IPS DF 4.7 (cell line): ENCODE results near the gene ZNF81.
"Not testable (repeated sequence)": the region's sequence is repeated elsewhere in the genome, so short reads cannot be mapped to it uniquely, and the experiment has no call there.

Experiments used
- DNase-seq: peaks from one replicate; pipeline ENCODE4 v3.0.0-alpha.2; 2013; ENCODE audit warnings: low spot score; ENCODE audit errors: extremely low read depth

Gene ZNF81

DNA sequence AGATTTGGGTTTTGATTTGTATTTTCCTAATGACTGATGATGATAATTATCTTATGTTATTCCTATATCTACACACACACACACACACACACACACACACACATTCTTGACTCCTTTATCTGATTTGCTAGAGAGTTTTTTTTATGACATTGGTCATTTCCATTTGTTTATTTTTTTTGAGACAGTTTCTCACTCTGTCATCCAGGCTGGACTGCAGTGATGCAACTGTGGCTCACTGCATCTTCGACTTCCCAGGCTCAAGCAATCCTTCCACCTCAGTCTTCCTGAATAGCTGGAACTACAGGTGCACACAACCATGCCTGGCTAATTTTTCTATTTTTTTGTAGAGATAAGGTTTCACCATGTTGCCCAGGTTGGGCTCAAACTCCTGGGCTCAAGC, 6.7 kb downstream of the ZNF81 start:
- no peak for DNase-seq

DNA sequence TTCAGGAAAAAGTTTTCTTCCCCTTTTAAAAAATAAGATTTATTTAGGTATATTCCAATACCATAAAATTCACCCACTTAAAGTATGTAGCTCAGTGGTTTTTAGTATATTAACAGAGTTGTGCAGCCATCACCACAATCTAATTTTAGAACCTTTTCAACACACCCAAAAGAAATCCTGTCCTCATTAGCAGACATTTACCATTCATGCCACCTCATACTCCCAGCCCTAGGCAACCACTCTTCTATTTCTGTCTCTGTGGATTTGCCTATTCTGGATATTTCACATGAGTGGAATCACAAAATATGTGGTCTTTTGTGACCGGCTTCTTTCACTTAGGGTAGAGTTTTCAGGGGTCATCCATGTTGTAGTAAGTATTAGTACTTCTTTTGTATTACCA, 7.4 kb downstream of the ZNF81 start:
- no peak for DNase-seq

DNA sequence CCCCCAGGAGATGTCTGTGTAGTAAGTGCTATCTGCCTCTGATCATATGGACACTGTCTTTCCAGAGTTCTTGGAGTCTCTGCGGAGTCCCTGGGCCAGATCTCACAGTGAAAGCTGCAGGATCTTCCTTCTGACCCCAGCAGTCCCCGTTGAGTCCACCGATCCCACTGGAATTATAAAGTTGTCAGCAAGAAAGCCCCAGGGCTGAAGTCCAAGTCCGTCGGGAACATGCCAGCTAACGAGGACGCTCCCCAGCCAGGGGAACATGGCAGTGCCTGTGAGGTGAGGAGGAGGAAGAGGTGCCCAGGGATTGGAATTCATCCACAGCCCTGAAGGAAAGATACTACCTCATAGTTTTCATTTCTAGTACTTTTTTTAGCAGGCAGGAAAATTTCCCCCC, 9.3 kb downstream of the ZNF81 start:
- DNase-seq = no peak

DNA sequence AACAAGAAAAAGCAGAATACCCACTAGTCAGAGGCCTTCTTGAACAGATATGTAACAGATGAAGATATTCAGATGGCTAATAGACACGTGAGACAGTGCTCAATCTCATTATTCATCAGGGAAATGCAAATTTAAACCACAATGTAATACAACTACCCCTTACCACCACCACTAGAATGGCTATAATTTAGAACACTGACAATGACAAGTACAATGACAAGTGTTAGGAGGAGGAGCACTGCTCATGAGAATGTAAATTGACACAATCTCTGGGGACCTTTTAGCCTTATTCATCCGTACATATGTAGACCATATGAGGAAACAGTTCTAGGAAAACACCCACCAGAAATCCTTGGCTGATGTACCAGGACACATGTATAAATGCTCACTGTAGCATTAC, 13.1 kb downstream of the ZNF81 start:
- DNase-seq = no peak

- DNase-seq = not testable (repeated sequence)
Measured at GRCh38 chrX:47850389-47850788, 13.7 kb downstream of the ZNF81 start.

- no peak for DNase-seq
Measured at GRCh38 chrX:47850901-47851300, 14.2 kb downstream of the ZNF81 start.

- DNase-seq = no peak
Measured at GRCh38 chrX:47854474-47854873, 17.8 kb downstream of the ZNF81 start.

GRCh38 chrX:47859686-47860085, 23.0 kb downstream of the ZNF81 start:
- no peak for DNase-seq

DNA sequence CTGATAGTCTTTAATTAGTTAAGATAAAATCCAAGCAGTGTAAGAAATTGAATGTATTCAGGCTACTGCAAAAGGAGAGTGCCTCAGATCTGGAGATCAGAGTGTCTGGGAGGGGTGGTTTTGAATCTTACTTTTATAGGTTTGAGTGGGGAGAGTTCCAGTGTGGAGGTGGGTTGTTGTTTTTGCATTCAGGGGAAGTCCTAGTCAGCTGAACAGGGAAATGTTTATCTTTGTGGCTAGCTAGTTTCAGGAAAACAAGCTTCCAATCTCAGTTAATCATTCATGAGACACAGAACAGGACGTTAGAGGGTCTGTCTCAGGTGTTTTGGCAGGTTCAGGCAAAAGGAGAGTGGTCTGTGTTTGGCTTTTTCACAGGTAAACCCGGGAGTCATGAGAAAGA, 26.0 kb downstream of the ZNF81 start:
- DNase-seq = no peak

GRCh38 chrX:47863187-47863586, 26.5 kb downstream of the ZNF81 start:
- DNase-seq = no peak

DNA sequence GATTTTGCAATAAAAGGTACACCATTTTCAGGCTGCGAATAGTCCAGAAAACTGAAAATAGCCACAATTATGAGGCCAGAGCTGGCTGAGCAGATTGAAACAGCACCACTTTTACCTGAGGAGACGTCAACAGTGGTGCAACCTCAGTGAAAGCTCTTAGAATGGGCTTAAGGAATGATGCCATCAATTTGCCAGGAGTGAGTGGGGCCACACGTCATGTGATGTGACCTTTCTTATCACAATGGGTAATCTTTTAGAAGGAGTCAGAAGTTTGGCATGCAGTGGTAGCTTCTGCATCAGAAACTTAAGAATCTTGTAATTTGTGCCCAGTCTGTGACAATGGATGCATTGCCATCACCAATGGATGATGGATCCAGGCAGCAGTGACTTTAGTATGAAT, 27.6 kb downstream of the ZNF81 start:
- DNase-seq = no peak

GRCh38 chrX:47864785-47865184, 28.1 kb downstream of the ZNF81 start:
- DNase-seq = no peak

- no peak for DNase-seq
Measured at GRCh38 chrX:47873123-47873522, 36.4 kb downstream of the ZNF81 start.

- DNase-seq = no peak
Measured at GRCh38 chrX:47877327-47877726, 40.6 kb downstream of the ZNF81 start.

GRCh38 chrX:47878198-47878597, 41.5 kb downstream of the ZNF81 start:
- DNase-seq = no peak

GRCh38 chrX:47879463-47879862, 42.8 kb downstream of the ZNF81 start:
- no peak for DNase-seq

- DNase-seq = no peak
Measured at GRCh38 chrX:47880927-47881326, 44.2 kb downstream of the ZNF81 start.

DNA sequence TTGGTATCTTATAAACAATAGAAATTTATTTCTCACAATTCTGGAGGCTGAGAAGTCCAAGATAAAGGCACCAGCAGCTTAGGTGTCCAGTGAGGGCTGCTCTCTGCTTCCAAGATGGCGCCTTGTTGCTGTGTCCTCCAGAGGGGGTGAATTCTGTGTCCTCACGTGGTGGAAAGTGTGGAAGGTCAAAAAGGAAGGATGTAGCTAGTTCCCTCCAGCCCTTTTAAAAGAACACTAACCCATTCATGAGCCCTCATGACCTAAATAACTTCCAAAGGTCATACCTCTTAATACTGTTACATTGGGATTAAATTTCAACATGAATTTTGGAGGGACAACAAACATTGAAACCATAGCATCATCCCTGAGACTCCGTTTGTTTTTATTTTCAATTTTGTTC, 48.8 kb downstream of the ZNF81 start:
- DNase-seq = no peak

DNA sequence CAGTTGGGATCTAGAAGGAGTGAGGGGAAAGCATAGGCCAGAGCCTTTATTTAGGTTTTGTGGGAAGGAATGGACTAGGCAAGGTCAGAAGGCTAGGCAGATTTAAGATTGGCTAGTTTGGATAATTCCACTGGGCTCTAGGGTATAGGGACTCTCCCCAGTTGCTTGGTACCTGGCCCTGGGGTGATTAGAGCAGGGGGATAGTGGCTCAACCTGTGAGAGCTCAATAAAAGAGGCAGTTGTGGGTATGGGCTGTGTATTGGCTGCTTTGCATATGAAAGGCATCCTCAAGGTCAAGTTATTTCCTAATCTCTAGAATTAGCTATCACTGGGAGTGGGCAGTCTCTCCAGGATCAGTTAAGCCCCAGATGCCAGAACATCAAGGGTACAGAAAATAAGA, 61.3 kb downstream of the ZNF81 start:
- no peak for DNase-seq

DNA sequence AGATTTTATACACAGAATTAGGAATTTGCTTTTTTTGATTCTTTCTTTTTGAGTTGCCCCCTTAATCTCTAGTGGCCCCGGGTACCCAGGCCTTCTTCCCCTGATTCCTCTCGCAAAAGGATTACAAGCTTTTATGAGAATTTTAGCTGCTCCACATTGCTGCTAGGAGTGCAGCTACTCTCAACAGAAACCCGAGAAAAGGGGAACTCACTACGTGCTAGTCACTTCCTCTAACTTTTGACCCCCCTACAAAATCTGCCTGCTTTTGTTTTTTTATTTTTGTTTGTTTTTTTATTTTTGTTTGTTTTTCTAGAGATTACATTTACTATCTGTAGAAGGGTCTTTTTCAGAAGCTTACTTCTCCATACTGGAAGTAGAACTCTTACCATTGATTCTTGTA, 64.1 kb downstream of the ZNF81 start:
- no peak for DNase-seq

DNA sequence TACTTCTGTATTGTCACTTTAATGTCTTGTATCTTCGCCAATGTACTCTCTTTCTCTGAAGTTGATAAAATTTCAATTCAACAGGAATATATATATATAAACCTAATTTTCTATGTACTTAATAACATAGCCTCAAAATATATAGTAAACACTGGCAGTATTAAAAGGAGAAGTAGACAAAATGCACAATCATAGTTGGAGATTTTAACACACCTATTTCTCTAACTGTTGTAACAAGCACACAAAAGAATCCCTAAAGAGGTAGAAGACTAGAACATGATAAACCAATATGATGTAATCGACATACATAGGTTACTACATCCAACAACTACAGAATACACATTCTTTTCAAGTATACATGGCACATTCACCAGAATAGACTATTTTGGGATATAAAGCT, 65.5 kb downstream of the ZNF81 start:
- DNase-seq = no peak

DNA sequence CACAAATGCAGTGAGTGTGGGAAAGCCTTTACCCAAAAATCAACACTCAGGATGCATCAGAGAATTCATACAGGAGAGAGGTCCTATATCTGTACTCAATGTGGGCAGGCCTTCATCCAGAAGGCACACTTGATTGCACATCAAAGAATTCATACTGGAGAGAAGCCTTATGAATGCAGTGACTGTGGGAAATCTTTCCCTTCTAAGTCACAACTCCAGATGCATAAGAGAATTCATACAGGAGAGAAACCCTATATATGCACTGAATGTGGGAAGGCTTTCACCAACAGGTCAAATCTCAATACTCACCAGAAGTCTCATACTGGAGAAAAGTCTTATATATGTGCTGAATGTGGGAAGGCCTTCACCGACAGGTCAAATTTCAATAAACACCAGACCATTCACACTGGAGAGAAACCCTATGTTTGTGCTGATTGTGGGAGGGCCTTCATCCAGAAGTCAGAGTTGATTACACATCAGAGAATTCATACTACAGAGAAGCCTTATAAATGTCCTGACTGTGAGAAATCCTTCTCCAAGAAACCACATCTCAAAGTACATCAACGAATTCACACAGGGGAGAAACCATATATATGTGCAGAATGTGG, 79.3 kb downstream of the ZNF81 start:
- DNase-seq = no peak

DNA sequence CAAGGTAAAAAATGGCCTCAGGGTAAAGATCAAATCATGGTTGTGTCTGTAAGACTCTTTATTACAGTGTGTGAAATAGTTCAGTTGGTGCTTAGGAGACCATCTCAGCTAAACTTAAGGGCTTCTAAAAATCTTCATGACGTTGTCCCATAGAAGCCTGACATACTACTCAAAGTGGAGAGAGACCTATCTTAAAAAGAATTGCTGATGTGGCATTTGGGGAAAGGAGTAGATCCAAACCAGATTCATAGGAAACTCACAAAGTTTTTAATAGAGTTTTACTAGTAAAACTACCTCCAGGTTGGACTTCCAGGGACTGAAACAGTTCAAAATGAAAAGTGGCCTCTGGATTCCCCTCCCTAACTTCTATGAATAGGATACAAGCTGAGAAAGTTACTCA, 81.6 kb downstream of the ZNF81 start:
- DNase-seq = no peak

DNA sequence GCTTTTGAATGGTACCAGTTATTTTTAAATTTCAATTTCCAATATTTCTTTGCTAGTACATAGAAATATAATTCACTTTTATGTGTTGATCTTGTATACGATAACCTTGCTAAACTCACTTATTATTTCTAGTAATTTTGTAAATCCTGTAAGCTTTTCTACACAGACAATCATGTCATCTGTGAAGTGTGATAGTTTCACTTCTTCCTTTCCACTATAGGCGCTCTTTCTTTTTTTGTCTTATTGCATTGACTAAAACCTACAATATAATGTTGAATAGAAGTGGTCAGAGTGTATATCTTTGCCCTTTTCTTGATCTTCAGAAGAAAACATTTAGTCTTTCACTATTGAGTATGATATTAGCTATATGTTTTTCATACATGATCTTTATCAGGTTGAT, 90.5 kb downstream of the ZNF81 start:
- DNase-seq = no peak
